Mammary epithelial cell (primary cell): Measurements from ENCODE around the gene ZSWIM4.

Source experiments
- EZH2 ChIP-seq: IDR thresholded peaks from 2 replicates; pipeline ENCODE4 v1.6.1; 2012; ENCODE audit warnings: low read length, inconsistent platforms, borderline replicate concordance
- TF ChIP-seq, protein P1 (sequence below), 2 donors: IDR thresholded peaks in 1 of 2; conservative IDR thresholded peaks in 1 of 2; 2 replicates each; pipeline ENCODE4 v1.5.1; 2011 to 2012; ENCODE audit warnings: inconsistent platforms in 2 of 2, low read length in 2 of 2, mild to moderate bottlenecking in 2 of 2, control low read depth in 1 of 2, low read depth in 1 of 2; ENCODE audit not compliant: insufficient read depth in 1 of 2; ENCODE audit errors: extremely low read depth in 1 of 2

DNA sequence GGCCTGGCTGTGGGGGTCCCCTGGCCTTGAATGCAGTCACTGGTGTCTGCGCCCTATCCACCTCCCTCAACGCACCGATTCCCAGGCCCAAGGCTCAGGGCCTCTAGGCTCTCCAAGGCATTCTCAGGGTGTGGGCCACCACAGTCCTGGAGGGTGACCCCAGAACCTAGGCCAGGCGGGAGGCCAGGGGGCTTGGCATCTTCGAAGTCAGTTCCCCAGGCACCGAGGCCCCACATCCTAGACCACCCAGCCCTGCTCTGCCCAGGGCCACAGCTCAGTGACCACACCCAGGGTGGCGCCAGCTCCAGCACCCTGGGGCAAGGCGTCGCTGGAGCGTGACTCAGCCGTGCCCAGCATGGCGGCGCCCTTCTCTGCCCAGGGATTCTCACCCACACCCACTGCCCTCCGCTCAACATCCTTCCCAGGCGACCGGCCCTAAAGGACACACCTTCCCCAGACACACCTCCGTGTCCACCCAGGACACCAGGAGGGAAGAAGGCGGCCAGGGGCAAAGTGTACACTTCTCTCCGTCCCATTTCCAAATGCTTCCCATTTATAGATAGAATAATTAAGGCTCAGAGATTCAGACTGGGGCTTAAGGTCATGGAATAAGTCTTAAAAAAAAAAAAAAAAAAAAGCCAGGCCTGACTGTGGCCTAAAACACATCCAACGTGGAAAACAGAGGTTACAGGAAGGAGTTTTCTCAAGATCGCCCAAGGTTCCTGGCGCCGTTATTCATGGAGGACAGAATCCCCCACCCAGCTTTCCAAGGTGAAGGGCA lies 45.3 kb downstream of the ZSWIM4 start:
- TF ChIP-seq, protein P1, sequence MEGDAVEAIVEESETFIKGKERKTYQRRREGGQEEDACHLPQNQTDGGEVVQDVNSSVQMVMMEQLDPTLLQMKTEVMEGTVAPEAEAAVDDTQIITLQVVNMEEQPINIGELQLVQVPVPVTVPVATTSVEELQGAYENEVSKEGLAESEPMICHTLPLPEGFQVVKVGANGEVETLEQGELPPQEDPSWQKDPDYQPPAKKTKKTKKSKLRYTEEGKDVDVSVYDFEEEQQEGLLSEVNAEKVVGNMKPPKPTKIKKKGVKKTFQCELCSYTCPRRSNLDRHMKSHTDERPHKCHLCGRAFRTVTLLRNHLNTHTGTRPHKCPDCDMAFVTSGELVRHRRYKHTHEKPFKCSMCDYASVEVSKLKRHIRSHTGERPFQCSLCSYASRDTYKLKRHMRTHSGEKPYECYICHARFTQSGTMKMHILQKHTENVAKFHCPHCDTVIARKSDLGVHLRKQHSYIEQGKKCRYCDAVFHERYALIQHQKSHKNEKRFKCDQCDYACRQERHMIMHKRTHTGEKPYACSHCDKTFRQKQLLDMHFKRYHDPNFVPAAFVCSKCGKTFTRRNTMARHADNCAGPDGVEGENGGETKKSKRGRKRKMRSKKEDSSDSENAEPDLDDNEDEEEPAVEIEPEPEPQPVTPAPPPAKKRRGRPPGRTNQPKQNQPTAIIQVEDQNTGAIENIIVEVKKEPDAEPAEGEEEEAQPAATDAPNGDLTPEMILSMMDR (conservative IDR thresholded peaks at IDR 0.05 in 1 of 2, IDR thresholded peaks at IDR 0.05 in 1 of 2; ENCODE audit: extremely low read depth in 1 of 2, insufficient read depth in 1 of 2, low read depth in 1 of 2, low read length in 2 of 2) = no peak
- no peak for TF ChIP-seq EZH2
